Iris pigment epithelial cell (primary cell): Measurements from ENCODE around the gene IMPA2.
"Not testable (repeated sequence)": the region's sequence is repeated elsewhere in the genome, so short reads cannot be mapped to it uniquely, and the experiment has no call there.

Experiments used
- DNase-seq: peaks from one replicate; pipeline ENCODE4 v3.0.0-alpha.2; 2011; ENCODE audit warnings: low read depth

The IMPA2 gene

DNA sequence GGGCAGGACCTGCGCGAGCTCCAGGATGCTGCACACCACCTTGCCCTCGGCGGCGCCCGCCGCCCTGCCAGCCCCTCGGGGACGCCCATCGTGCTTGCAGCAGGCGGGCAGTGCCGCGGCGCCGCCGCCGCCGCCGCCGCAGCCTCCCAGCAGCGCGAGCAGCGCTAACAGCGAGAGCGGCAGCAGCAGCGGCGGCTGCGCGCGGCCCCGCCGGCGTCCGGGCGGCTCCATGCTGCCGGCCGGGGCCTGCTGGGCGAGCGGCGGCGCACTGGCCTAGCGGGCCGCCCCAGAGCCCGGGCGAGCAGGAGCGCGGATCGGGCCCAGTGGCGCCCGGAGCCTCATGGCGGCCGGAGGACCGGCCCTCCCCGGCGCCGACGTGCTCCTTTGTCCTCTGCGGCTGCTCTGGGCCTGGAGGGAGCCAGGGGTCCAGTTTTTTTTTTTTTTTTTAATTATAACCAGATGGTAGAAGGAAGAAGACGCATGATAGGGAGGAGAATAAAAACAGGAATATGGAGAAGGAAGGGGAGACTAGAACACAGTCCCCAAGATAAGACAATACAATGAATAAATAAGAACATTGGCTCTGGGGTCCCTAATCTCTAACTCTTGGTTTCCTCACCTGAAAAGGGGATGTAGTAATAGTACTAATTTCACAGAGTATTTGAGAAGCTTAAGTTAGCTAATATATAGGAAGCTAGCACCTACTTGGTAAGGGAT, 95.3 kb downstream of the IMPA2 start:
- peak; percentile 51 for DNase-seq

DNA sequence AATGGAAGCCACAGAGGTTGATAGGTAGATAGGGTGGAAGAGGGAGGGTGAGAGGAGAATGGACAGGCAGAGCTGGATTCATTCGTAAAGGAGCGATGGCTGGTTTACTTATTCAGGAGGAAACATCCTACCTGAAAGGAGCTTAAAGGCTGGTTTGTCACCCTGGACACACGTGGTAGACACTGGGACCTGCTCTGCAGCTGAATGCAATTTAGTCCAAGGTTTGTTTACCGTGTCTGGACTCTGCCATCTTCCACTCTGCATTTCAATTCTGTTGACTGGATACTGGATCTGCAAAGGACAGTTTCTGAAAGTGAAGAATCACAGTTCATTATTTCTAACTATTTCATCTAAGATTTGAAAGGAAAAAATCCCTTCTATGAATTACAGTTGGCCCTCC, 96.7 kb downstream of the IMPA2 start:
- DNase-seq, result not testable (repeated sequence)

GRCh38 chr18:12079491-12080237, 98.4 kb downstream of the IMPA2 start:
- peak; percentile 56 for DNase-seq
